NCI-H1417 (cell line): ENCODE results near the gene SVBP.

Experiments used
- DNase-seq, 3 experiments: peaks; one replicate each; lab custom pipeline; 2025; lab: John Stamatoyannopoulos, UW

Gene SVBP

DNA sequence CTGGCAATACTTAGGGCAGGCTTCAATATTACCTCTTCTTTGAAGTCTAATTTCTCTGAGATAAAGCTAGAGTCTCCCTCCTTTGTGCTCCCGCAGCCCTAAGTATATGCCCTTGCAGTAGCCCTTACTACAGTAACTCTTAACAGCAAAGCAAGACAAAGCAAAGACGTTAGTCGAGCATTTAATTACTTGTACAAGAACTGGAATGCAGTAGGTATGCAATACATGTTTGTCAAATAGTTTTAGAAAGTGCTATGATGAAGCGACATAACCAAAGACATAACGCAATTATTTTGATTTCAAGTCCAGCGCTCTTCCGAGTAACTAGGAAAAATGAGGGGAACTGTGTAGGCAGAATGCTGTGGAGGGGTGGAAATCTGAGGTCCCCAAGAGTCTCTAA, 51.9 kb downstream of the SVBP start:
- DNase-seq: peak in 1 of 3 experiments; percentile 29

DNA sequence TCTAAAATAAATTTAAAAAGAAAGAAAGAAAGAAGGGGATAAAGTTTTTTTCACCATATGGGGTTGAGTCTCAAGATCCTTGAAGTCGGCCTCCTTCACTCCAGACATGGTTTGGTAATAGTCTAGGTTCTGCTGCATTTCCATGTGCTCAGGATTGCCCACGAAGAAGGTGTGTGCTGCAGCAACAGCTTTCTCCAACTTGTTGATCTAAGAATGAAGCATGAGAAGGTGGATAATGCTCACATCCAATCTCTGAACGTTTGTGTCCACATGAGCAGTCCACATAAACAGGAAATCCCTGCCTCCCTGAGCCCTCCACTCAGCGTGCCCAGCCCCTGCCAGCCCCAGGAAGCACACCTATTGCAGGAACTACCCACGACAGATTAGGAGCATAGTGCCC, 54.9 kb downstream of the SVBP start:
- no peak for DNase-seq

DNA sequence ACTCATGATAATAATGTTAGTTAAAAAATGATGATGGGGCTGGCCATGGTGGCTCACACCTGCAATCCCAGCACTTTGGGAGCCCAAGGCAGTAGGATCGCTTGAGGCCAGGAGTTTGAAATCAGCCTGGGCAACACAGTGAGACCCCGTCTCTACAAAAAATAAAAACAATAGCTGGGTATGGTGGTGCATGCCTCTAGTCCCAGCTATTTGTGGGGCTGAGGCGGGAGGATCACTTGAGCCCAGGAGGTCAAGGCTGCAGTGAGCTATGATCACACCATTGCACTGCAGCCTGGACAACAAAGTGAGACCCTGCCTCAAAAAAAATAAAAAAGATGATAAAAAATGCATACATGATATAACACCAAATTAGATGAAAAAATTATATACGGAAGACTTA, 55.6 kb downstream of the SVBP start:
- no peak for DNase-seq

DNA sequence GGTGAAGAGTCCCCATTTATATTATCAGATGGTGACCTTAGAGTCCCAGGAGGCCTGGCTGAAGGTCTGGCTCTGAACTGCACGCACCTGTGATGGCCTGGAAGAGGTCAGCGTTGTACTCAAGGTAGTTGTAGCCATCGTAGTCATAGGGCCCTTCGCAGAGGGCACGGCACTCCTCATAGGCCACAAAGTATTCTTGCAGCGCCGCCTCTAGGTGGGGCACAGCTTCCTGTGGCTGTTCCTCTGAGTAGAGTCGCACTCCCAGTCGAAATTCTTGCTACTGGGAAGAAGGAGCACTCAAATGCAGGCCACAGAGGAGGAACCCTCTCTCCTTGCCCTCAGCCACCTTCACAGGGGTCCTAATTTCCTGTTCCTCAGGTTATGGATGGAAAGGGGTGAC, 58.1 kb downstream of the SVBP start:
- DNase-seq: no peak

DNA sequence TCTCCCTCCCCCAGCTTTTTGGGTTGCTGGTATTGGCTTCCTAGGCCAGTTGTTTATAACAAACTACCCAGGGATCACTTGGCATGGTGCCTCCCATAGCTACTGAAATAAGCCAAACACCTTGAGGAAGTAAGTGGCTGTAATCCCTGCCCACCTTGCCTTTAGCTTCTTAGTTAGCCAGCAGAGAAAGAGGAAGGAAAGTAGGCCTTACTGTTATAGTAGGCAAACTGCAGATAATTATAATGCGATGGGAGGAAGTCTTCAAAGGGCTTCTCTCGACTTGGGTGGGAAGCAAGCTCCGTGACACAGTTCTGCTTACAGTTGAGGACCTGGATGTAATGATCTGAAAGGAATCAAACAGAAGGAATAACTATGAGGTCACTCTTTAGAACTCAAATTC, 58.6 kb downstream of the SVBP start:
- DNase-seq: no peak

DNA sequence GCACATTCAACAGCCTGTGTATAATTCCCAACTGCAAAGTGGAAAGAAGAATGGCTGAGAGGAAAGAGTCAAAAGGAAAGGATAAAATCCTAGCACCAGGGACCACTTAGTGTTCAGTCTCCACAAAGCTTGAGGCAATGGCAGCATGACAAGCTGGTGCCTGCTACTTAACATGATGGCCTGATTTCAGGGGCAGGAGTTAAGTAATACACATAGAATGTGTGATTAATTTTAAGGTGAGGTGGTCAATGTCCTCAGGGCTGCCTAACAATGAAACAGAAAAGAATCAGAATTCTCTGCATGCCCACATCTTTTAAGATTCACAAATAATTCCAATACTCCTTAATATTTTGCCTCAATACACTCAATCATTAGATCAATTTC, 59.3 kb downstream of the SVBP start:
- DNase-seq: no peak
